Fibroblast of villous mesenchyme (primary cell): ENCODE measurements around the gene FAM13B. TPM values are rescaled to one million over a fixed set of nuclear protein-coding genes. Genes with fewer than 3 reads are reported as not detected.
"Not testable (repeated sequence)": the region's sequence is repeated elsewhere in the genome, so short reads cannot be mapped to it uniquely, and the experiment has no call there.

ENCODE experiments used
- DNase-seq: peaks from one replicate; pipeline ENCODE4 v3.0.0-alpha.2; 2010; ENCODE audit warnings: low read depth
- H3K4me3 ChIP-seq: 2 replicates; pipeline ENCODE4 v1.5.1; 2011; ENCODE audit warnings: low read depth, mild to moderate bottlenecking, low read length
- total RNA-seq: library from RNA; depleted of rRNA; stranded (reverse); fragments of >200 nt; gene quantifications from 2 replicates; pipeline ENCODE4 v1.2.3, GENCODE V29; 2012
- TF ChIP-seq, protein P1 (sequence below): IDR thresholded peaks from 2 replicates; pipeline ENCODE4 v1.5.1; 2012; ENCODE audit warnings: low read depth, mild to moderate bottlenecking, low read length; ENCODE audit not compliant: insufficient read depth

The FAM13B gene
- 24.5 and 43.2 TPM in 2 replicates for total RNA-seq

DNA sequence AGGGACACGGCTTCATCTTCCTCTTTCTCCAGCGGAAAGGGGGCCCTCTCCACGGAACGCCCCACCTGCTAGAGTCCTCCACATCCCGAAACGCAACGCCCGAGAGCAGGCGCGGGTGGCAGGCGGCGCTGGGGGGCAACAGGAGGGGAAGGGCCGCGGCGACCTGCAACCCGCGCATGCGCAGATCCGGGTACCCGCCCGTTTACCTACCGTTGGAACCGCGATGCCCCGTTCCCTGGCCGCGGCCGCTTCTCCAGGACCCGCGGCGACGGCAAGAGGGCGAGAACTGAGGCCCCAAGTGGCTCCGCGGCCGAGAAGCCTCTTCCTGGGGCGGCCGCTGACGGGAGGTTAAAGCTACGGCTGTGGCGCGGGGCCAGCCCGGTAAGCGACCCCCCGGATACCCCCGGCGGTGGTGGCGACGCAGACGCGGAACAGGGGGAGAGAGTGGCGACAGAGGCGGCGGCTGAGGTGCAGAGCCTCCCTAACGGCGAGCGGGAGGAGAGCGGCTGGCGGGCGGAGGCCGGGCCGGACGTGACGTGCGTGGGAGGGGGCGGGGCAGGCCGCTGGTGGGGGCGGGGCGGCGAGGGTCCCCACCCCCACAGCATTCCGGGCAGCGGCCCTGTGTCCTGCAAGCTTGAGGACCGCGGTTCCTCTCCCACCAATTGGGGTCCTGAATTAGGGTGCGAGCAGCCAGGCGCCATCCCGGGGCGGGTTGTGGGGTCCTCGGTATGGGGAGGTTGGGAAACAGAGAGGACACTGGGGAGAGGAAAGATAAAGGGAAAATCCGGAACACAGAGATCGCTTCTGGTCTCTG is at the start of gene FAM13B:
TSS of gene FAM13B (minus strand) at position 508 of the 814 bp plus-strand sequence. CDS start 13,968 bp downstream, outside the sequence.
- TF ChIP-seq, protein P1, sequence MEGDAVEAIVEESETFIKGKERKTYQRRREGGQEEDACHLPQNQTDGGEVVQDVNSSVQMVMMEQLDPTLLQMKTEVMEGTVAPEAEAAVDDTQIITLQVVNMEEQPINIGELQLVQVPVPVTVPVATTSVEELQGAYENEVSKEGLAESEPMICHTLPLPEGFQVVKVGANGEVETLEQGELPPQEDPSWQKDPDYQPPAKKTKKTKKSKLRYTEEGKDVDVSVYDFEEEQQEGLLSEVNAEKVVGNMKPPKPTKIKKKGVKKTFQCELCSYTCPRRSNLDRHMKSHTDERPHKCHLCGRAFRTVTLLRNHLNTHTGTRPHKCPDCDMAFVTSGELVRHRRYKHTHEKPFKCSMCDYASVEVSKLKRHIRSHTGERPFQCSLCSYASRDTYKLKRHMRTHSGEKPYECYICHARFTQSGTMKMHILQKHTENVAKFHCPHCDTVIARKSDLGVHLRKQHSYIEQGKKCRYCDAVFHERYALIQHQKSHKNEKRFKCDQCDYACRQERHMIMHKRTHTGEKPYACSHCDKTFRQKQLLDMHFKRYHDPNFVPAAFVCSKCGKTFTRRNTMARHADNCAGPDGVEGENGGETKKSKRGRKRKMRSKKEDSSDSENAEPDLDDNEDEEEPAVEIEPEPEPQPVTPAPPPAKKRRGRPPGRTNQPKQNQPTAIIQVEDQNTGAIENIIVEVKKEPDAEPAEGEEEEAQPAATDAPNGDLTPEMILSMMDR = no peak
- peak; percentile 68 for DNase-seq
- peak within 1 kb of the TSS; percentile 95 for H3K4me3 ChIP-seq

DNA sequence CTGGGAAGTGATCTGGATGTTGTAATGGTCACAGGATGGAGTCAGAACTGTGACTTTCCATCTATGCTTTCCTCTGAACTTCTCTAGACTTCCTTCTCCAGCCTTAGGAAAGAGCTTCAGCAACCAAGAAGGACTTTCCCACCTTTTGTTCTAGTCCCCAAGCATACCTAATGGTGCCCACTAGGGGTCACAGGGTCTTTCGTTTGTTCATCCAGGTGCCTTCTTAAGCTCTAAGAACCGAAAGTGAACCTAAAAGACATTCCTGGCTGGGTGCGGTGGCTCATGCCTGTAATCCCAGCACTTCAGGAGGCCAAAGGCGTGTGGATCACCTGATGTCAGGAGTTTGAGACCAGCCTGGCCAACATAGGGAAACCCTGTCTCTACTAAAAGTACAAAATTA is 49.2 kb upstream of the FAM13B start:
- TF ChIP-seq, protein P1 = no peak
- no peak overlapping the region for H3K4me3 ChIP-seq
- no peak for DNase-seq

GRCh38 chr5:138078006-138078643 is 45.2 kb upstream of the FAM13B start:
- H3K4me3 ChIP-seq = no peak overlapping the region
- TF ChIP-seq, protein P1 = no peak

GRCh38 chr5:138077064-138077696 is 44.3 kb upstream of the FAM13B start:
- TF ChIP-seq, protein P1 = peak; percentile 90
- peak; percentile 71 for DNase-seq
- H3K4me3 ChIP-seq = no peak overlapping the region

More at GRCh38 chr5:138078006-138078643, 45.2 kb upstream of the FAM13B start:
- DNase-seq = no peak

DNA sequence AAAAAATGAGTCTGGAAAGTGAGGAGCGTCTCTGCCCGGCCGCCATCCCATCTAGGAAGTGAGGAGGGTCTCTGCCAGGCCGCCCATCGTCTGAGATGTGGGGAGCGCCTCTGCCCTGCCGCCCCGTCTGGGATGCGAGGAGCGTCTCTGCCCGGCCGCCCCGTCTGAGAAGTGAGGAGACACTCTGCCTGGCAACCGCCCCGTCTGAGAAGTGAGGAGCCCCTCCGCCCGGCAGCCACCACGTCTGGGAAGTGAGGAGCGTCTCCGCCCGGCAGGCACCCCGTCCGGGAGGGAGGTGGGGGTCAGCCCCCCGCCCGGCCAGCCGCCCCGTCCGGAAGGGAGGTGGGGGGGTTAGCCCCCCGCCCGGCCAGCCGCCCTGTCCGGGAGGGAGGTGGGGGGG is 37.1 kb upstream of the FAM13B start:
- not testable (repeated sequence) for DNase-seq, H3K4me3 ChIP-seq

- no peak overlapping the region for H3K4me3 ChIP-seq
- TF ChIP-seq, protein P1 = peak; percentile 90
- peak; percentile 81 for DNase-seq
These were observed 36.1 kb upstream of the FAM13B start for GRCh38 chr5:138068742-138069600.
